GM21723 (cell line): ENCODE measurements around the gene USP44.

Source experiments
- ATAC-seq: cut with Tn5 transposase; IDR thresholded peaks from one replicate; pipeline ENCODE4 v1.9.1; 2021; ENCODE audit warnings: mild to moderate bottlenecking, moderate library complexity; ENCODE audit not compliant: unreplicated experiment

Gene USP44

DNA sequence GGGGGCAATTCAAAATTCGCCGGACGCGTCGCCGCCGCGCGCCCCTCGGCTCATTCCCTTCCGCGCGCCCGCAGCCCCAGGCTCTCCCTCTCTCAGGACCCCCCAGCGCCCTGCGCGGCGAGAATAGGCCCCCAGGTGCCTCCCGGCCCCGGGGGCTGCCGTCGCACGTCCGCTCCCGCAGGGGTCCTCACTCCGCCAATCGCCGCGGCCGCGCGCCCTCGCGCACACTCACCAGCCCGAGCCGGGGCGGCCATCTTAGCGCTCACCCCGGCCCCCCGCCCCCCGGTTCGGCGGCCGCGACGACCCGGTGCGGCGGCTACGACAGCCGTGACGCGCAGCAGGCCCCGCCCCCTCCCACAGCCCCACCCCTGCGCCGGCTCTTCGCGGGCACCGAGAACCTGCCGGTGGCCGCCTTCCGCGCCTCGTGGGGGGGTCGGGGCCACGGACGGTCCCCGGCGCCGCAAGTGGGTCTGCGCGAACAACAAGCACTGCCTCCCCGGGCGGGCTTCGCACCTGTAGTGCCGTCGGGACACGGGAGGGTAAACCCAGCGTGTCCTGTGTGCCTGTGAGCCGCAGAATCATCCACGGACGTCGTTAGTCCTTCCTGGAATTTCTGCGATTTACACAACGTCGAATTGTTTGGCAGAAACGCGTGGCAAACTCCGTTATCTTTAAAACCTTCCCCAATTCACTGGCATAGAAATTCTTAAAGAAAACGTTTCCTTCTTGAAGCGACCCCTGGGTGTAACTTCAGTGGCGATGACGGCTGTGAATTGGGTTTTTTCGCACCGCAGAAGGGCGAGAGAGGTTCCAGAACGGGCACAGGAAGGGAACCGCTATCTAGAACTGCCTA lies 2.5 kb downstream of the USP44 start:
- ATAC-seq: no peak

DNA sequence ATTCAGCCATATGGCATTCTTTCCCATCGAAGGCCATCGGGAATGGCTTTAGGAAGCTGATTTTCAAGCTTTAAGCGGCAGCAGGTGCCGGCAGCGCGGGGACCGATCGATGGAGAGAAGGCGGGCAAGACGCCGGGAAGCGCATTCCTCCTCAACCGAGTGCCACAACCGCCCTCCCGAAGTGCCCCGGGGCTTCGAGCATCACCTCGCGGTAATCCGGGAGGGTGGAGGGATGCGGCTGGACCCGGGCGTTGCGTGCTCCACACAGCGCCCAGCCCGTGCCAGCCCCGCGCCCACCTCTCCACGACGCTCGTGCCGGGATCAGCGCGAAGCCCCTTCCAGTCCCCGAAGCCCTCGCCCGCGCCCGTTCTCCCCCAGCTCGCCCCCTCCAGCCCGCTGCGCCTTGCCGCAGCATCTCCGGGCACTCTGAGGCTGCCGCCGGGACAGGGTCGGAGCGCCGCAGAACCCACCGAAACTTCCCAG lies 3.2 kb downstream of the USP44 start:
- no peak for ATAC-seq

DNA sequence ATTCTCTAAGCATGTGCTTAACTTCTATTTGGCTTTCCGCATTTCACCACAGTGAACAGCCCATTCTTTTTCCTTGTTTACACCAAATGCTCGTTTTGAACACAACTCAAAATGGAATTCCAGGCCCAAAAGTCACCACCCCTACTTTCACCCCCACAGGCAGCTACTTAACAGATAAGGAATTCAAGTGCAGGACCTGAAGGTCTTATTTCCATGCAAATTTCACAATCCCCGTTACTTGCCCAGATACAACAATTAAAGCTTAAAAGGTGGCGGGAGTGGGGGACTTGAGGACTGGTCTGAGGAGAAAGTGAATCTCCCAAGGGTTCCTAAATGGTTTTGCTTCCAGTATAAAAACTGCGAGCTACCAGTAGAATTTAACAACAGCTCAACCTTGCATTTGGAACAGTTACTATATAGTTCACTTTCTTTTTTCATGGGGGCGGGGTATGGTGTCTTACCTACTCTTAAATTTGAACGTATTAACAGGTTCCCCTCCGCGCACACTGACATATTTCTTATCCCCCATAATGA lies 3.7 kb downstream of the USP44 start:
- no peak for ATAC-seq

DNA sequence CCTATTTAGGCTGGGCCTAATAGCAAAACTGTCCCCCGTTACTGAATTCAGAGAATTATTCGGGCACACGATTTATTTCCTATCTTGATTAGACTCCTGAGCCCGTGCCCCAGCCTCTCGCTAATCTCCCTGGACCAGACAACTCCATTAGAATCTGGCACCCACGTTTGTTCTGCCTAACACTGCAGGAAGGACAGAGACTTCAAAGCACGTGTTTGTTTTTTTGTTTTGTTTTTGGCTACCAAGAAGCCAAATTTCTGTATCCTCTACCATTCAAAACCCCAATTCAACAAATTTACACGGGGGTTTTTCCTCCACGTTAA lies 4.8 kb downstream of the USP44 start:
- no peak for ATAC-seq

DNA sequence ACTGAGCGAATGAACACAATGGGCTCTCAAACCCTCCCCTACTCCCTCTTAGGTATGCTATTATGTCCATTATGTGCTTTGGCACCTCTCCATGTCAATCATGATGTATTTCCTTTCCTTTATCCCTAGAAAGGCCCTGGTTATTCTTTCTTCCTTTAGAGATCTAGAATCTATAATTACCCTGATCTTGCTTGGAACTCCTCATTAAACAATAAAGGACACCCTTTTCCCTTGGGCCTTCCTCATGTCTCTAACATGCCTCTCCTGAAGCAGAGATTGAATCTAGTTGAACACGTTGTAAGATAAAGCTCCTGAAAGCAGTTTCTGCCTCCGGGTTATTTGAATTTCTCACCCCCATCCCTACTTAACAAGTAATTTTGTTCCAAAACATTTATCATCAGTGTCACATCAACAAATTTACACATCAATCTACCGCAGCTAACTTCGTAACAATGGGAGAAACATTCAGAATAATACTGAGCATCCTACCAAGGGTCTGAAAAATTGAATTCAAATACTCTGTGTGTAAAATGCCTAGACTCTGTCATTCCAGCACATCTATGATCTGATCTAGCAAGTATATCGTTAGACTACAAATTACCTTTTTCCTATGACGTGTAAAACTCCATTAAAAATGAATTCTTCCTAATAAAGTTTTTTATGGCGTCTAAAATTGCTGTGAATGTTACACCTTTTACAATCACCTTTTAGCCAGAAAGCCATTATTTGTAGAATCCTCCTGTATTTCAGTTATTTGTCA lies 5.4 kb downstream of the USP44 start:
- no peak for ATAC-seq

DNA sequence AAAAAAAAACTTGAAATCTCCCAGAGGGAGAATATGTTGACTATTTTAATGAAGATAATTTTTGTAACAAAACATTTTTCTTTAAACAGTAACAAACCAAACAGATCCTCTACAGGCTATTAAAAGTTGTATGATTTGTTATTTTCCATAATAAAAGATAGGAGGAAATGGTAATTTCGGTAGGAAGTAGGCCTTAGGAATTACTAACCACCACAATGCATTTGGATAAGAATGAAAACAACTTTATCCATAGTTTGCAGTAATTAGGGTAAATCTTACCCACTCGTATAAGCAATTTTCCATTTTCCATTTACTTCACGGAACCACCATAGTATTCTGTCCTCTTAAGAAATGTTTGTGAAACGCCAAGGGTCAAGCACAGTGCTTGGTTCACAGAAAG lies 6.0 kb downstream of the USP44 start:
- ATAC-seq: no peak

DNA sequence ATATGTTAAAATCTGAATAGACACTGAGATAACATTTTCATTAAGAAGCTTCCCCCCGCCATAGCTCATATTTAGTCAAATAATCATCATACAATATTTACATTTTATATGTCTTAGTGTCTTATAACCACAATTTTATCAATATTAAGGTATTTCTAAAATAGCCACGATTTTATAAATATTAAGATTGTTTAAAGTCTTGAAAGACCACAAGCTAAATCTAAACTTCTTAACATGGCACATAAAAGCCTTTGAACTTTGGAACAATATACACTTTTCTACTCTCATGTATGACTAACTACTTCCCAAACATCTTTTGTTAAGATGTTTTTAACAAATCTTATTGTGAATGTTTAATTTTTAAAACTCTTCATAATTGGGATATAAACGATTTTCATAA lies 6.5 kb downstream of the USP44 start:
- ATAC-seq: no peak

DNA sequence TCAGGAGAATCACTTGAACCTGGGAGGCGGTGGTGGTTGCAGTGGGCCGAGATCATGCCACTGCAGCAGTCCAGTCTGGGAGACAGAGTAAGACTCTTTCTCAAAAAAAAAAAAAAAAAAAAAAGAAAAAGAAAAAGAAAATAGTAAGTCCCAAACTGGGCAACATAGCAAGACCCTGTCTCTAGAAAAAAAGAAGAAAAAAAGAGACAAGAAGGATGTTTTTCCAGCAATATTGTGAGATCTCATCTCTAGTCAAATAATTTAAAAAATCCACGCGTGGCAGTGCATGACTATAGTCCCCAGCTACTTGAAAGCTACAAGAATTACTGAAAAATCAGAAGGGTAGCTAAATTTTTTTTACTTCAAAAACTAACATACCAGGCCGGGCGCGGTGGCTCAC lies 8.0 kb downstream of the USP44 start:
- no peak for ATAC-seq

DNA sequence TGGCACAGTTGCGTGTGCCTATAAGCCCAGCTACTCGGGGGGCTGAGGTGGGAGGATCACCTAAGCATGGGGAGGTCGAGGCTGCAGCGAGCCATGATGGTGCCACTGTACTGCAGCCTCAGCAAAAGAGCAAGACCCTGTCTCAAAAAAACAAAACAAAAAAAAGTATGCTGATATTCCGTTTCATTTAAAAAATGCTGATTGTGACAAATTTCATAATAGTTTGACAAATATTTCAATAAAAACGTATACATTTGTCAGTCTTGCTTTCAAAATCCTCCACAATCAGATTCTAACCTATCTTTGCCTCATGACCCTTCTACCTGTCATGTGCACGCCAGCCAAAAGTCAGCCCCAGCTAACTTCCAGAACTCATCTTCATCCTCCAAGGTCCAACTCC lies 9.8 kb downstream of the USP44 start:
- ATAC-seq: no peak

DNA sequence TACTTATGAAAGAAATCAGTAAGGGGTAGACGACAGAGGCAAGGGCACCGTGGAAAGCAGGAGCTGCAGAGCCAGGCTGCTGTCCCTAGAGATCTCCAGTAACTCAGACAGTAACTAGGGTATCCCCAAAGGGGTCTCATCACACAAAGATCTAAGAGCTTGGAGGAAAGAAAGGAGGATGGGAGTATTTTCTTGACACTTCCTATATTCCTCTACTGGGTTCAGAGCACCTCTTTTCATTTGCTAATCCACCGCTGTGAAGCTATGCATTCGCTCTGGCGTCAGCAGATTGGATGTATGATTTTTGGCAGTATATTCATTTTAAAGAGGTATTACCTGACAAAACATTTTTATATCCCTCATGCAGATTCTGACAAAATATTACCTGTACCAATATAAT lies 12.6 kb downstream of the USP44 start:
- no peak for ATAC-seq

DNA sequence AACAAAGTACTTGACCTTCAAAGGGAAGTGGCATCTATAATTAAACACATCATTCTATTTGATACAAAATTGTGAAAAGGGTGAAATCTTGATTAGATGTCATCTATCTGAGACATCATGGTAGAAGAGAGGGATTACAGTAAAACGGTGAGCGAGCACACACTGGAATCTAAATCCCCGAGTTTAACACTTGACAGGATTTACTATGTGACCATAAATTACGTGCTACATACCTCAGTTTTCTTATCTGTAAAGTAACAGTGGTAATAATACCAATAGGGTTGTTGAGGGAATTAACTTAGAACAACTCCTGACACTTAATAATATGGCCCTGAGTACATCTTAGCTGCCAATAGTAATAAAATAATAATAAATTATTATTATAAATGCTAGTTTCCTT lies 13.3 kb downstream of the USP44 start:
- ATAC-seq: no peak

DNA sequence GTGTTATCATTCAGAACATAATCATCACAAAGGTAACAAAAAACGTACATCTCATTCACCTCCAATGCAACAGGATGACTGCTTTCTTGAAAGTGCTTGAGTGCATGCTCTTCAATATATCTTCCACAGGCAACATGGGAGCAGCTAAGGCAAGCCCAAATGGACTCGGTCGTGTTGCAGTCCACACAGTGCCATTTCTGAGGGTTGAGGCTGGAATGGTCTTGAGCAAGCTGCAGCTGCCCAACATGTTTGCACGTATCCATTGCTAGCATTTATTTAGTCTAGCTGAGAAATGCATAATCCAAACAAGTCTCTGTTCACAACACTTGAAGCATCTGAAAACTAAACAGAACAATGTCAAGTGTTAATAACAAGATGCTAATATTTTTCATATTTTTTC lies 17.3 kb downstream of the USP44 start:
- ATAC-seq: no peak

DNA sequence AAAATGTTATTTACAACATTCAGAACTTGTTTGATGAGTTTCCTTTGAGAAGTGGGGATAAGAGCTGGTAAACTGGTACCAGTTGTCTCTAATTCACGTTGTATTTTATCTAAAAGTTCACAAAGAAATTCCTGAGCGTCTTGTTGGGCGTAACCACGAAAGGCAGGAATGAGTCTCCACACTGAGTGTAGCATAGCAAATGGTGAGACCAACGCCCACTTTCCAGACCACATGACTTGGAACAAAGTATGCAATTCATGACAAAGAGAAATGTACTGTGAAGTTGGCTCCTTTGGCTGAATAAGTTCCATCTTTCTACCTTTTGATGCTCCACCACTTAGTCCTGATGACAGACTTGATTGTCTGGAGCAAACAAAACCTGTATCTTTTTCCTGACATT lies 18.4 kb downstream of the USP44 start:
- no peak for ATAC-seq

DNA sequence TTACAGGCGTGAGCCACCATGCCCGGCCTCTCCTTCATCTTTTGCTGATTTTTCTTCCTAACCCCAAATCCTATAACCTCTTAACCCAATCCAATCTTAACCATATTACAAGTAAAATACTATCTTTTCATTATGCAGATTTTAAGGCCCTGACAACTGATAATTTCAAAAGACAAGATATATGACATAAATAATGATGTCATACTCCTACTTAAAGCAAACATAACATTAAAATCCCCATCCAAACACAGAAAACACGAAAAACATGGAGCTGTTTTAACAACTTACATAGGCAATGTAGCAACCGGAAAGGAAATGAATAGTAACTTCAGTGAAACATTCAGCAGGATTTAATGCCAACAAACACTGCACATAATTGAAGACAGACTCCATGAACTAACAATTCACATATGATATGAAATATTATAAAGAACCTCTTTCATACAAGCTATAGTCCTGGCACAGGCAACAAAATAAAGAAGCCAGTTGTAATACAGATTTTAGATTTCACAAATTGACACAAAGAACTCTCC lies 21.5 kb downstream of the USP44 start:
- ATAC-seq: no peak

DNA sequence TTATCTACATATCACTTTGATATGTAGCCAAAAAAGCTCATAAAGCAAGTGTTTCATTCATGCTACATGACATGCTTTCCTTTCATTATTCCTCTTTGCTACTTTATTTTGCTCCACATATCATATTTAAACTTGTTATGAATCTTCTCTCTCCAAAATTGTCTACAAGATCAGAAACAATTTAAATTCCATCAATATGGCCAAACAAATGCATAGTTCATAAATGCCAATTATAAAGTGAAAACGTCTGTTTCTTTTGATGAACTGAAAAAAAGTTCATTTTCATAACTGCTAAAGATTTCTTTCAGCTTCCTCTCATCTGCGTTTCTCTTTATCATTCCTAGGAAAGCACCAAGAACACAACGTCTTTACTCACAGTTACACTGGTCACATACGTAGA lies 22.8 kb downstream of the USP44 start:
- no peak for ATAC-seq

DNA sequence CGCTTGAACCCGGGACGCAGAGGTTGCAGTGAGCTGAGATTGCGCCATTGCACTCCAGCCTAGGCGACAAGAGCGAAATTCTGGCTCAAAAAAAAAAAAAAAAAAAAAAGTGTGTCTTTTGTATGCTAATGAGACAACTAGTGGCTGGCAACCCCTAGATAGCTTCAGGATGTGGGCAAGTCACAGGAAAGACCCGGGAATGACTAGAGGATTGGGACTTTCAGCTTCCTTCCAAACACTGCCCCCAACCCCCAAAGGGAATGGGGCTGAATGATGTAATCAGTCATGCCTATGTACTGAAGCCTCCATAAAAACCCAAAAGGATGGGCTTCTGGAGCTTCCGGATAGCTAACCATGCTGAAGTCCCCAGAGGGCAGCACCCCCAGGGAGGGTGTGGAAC lies 28.6 kb downstream of the USP44 start:
- no peak for ATAC-seq

DNA sequence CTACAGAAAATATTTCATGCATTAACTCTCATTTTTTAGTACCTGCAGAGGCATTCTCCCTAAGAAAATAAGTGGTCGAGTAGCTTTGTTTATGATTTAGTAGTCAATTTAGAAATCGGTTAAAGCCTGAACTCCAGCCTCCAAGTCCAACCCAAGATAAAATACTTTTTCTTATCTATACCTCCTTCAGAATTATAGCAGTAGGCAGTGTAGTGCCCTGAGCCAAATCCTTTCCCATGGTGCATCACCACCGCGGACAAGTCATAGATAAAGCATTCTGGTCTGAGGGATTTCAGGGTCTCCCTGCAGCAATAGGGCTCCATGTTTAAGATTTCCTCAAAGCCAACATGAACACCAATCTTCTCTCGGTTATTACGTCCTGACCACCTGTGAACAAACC lies 30.5 kb downstream of the USP44 start:
- ATAC-seq: no peak

DNA sequence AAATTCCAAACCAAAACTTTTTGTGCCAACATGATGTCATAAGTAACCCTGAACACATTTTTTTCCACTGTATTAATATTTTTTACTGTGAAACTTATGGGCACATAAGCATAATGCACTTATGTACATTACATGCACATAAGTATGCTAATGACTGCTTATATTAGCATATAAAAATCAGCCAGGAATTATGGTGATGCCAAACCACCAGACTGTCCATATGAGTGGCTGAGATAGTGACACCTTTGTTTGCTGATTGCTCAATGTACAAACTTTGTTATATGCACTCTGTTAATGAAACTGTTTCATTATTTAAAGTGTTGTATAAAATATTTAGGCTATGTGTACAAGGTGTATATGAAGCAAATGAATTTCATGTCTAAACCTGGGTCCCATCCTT lies 32.3 kb downstream of the USP44 start:
- ATAC-seq: no peak

DNA sequence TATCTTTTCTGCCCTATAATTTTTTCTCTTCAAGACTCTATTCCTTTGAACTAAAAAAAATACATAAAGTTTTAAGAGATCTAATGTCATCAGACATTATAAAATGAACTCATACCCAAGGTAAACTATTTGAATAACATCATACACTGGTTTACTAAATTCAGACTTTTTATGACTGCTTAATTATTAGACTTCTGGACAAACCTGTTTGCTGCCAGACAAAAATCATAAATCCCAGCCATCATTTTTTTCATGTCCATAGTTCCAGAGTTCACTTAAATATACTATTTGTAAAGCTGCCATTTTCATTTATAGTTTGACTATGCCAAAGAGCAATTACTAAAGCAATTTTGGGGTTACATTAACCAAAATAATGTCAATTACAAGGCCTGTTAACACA lies 34.0 kb downstream of the USP44 start:
- no peak for ATAC-seq

DNA sequence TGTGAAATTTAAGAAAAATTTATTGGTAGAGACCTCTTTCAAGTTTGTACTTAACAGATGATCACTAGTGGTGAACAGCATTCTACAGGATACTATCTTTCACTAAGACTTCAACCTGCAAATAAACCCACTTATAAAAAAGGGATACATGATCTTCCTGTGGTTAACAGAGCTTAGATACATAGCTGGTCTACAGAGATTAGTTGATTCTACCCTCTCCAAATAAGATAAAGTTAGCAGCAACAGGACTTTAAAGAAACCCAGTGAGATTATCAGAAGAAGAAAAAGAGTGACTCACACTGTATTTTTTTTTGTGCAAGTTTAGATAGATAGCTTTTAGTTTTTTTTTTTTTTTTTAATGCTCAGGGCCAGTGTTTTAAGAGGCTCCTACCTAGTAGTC lies 34.5 kb downstream of the USP44 start:
- no peak for ATAC-seq

DNA sequence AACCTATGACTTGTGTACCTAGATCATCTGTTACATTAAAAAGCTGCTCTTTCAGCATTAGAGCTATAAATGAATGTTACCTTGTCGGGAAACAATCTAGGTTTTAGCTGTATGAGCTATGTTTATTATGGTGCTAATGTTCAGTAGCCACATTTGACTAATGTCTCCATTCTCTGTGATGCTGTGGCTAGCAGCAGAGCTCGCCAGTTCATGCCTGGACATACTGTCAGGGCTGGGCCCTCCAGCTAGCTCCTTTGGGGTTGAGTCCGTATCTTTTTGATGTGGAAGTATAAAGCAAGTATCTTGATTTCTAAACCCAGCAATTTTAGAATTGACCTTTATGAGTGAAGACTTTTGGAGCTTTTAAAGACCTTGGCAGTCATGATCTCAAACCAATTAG lies 36.1 kb downstream of the USP44 start:
- no peak for ATAC-seq

DNA sequence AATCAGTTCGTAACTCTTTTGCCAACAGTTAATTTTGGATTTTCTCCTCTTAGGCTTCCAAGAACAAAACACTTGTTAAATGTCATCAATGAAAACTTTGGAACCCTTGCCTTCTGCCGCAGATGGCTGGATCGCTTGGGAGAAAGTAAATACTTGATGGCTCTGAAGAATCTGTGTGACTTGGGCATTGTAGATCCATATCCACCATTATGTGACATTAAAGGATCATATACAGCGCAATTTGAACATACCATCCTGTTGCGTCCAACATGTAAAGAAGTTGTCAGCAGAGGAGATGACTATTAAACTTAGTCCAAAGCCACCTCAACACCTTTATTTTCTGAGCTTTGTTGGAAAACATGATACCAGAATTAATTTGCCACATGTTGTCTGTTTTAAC lies 37.7 kb downstream of the USP44 start:
- ATAC-seq: no peak
